Superior temporal gyrus (tissue), 1 donor: ENCODE results near the gene EIF2B5.
"Not testable (repeated sequence)": the region's sequence is repeated elsewhere in the genome, so short reads cannot be mapped to it uniquely, and the experiment has no call there.

Experiments used
- DNase-seq: peaks from one replicate; pipeline ENCODE4 v3.0.0-alpha.2; 2016; ENCODE audit errors: extremely low spot score

EIF2B5 gene

GRCh38 chr3:184145751-184146270 is 10.7 kb downstream of the EIF2B5 start:
- no peak for DNase-seq

GRCh38 chr3:184148076-184148475 is 12.9 kb downstream of the EIF2B5 start:
- DNase-seq, result no peak

GRCh38 chr3:184149123-184149522 is 14.0 kb downstream of the EIF2B5 start:
- no peak for DNase-seq

DNA sequence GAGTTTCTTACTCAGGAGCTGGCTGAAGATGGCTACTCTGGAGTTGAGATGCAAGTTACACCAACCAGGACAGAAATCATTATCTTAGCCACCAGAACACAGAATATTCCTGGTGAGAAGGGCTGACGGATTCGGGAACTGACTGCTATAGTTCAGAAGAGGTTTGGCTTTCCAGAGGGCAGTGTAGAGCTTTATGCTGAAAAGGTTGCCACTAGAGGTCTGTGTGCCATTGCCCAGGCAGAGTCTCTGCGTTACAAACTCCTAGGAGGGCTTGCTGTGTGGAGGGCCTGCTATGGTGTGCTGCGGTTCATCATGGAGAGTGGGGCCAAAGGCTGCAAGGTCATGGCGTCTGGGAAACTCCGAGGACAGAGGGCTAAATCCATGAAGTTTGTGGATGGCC is 14.6 kb downstream of the EIF2B5 start:
- not testable (repeated sequence) for DNase-seq

DNA sequence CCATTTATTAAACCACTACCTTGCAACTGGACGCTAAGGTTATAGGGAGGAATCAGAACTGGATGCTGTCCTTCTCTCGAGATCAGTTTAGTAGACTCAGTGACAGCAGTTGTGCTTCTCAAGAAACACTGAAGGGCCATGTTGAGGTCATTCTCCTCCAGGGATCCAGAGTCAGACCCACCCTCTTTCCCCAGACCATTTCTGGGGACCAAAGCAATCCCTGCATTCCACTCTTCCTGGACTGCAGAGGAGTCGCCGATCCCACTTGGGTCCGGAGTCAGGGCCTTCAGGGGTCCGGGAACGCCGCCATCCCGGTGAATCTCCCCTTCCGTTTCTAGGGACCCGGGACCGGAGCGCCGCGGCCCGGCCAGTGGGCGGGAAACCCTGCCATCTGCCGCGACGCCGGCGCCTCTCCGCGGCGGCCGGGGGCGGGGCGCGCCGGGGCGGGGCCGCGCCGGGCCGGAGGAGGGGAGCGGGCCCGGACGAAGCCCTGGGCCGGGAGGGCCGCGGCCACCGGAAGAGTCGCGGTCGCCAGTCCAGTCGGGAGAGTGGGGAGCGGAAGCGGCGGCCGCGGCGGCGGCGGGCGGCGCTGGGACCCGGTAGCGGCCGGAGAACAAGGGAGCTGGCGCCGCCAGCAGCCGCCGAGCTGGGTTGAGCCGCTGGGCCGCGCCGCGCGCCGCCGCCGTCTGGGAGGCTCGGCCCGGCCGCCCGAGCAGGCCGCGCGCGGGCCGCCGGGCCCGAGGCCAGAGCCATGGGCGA is 19.9 kb downstream of the EIF2B5 start, which contains the start of gene DVL3:
Gene DVL3 (plus strand): TSS at position 493 of the 759 bp plus-strand sequence. CDS start 259 bp downstream, at position 752.
- peak; percentile 54 for DNase-seq

- peak; percentile 17 for DNase-seq
Observed at GRCh38 chr3:184155644-184156521, 20.7 kb downstream of the EIF2B5 start.

- DNase-seq, result peak; percentile 49
Observed at GRCh38 chr3:184156522-184156955, 21.4 kb downstream of the EIF2B5 start.

- no peak for DNase-seq
Observed at GRCh38 chr3:184157206-184157605, 22.0 kb downstream of the EIF2B5 start.

DNA sequence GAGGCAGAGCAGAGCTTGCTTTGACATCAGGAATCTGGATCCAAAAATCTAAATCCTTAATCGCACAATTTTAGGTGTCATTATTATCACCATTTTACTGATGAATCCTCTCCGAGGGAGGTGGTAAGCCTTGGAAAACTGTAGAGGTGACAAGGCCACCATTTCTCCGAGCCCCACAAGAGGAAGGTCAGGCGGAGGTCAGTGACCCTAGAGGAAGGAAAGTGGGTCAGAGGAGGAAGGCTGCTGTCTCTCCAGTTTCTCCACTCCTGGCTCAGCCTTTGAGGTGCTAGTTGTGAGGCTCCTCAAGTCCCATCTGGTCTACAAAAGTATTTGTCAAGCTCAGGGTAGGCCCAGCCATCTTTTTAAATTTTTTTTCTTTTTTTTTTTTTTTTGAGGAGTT is 23.2 kb downstream of the EIF2B5 start:
- DNase-seq, result no peak

DNA sequence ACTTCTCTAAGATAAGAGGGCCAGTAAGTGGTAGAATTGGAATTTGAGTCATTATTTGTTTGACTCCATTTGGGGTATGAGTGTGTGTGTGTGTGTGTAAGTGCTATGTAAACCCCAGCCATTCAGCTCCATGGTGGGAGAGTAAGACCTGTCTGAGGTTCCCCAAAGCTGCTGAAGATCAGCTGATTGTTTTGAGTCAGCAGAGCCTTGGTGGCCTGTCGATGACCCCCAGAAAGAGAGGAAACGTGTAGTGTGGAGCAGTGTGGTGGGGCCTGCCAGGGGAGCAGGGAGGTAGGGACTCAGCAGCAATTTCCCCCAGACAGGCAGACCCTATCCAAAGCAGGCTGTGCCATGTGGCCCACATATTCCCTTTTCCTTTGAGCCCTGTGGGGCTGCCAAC is 25.3 kb downstream of the EIF2B5 start:
- DNase-seq, result no peak

- DNase-seq, result not testable (repeated sequence)
Observed at GRCh38 chr3:184162571-184163070, 27.5 kb downstream of the EIF2B5 start.

DNA sequence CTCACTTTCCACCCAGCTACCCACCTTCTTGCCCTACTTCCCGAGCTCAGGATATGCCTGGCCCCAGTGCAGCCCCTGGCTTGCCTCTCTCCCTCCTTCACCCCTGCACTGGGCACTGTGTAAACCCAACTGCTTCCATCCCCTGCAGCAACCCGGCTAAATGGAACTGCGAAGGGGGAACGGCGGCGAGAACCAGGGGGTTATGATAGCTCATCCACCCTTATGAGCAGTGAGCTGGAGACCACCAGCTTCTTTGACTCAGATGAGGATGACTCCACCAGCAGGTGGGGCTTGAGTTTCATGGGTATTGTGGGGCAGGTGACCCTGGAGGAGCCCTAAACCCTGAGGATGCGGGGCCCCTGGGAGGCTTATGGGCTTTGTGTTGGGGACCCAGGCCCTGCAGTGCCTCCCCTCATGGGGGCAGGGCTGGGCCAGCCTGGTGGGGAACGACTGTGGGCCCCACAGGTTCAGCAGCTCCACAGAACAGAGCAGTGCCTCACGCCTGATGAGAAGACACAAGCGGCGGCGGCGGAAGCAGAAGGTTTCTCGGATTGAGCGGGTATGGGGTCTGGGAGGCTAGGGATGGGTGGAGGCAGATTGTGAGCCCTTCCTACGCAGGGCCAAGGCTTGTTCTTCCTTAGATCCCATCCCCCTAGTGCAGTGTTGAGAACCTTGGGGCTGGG is 29.6 kb downstream of the EIF2B5 start:
- DNase-seq, result no peak

DNA sequence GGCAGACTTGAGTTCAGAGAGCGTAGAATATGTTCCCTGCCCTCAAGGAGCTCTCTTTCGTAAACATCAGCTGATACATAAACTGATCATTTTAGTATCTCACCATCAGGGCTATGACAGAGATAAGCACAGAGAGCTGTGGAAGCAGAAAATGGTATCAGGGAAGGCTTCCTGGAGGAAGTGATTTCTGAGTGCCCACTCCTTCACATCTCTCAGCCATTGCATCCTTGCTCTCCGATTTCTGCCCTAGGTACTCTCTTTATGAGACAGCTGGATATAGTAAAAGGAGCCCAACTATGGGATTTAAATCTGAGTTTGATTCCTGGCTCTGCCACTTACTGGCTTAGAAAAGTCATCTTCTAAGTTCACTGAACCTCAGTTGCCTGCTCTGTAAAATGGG is 30.4 kb downstream of the EIF2B5 start:
- DNase-seq, result no peak

DNA sequence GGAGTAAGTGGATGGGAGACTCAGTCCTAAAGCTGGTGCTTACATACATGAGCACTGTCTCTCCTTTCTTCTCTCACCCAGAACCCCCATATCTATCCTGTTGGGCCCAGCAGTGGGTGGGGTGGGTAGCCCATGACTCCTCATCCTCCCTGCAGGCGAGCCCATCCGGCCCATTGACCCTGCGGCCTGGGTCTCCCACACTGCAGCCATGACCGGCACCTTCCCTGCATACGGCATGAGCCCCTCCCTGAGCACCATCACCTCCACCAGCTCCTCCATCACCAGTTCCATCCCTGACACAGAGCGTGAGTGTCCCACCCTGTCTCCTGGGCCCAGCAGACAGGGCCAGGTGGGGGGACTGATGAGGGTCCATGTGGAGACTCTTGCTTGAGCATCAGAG is 31.5 kb downstream of the EIF2B5 start:
- no peak for DNase-seq

GRCh38 chr3:184167786-184168185 is 32.6 kb downstream of the EIF2B5 start:
- DNase-seq, result no peak

GRCh38 chr3:184168363-184169120 is 33.4 kb downstream of the EIF2B5 start:
- no peak for DNase-seq

DNA sequence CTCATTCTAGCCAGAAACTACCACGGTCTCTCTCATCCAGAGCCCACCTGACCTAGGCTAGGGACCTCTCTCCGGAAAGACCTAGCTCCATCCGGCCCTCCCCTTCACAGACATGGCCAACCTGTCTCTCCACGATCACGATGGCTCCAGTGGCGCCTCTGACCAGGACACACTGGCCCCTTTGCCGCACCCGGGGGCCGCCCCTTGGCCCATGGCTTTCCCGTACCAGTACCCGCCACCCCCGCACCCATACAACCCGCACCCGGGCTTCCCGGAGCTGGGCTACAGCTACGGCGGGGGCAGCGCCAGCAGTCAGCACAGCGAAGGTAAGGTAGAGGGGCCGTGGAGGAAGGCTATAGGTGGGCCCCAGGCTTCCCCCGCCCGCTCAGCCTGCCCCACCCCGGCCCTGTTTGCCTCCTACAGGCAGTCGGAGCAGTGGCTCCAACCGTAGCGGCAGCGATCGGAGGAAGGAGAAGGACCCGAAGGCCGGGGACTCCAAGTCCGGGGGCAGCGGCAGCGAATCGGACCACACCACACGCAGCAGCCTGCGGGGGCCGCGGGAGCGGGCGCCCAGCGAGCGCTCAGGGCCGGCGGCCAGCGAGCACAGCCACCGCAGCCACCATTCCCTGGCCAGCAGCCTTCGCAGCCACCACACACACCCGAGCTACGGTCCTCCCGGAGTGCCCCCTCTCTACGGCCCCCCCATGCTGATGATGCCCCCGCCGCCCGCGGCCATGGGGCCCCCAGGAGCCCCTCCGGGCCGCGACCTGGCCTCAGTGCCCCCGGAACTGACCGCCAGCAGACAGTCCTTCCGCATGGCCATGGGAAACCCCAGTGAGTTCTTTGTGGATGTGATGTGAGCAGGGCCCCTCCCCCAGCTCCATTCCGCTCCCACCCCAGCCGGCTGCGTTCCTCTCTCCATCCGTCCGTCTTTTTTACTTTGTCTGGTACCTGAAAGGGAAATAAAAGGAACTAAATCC is 35.0 kb downstream of the EIF2B5 start:
- DNase-seq, result no peak

DNA sequence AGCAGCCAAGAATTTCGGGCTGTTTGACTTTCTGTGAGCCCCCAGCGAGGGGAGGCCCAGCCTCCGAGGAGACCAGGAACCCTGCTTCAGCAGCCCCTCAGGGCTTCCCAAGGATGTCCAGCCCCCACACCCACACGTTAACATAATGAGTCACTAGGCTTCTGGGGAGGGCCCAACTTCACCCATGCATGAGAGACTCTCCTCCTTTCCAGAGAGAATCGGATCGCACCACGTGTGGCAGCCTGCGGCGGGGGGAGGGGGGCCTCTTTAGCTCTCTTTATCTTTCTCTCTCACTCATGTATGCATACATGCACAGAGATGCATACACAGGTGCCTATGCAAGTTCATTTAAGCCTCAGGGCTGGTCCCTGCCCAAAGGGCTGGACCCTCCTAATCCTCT is 36.4 kb downstream of the EIF2B5 start:
- no peak for DNase-seq

DNA sequence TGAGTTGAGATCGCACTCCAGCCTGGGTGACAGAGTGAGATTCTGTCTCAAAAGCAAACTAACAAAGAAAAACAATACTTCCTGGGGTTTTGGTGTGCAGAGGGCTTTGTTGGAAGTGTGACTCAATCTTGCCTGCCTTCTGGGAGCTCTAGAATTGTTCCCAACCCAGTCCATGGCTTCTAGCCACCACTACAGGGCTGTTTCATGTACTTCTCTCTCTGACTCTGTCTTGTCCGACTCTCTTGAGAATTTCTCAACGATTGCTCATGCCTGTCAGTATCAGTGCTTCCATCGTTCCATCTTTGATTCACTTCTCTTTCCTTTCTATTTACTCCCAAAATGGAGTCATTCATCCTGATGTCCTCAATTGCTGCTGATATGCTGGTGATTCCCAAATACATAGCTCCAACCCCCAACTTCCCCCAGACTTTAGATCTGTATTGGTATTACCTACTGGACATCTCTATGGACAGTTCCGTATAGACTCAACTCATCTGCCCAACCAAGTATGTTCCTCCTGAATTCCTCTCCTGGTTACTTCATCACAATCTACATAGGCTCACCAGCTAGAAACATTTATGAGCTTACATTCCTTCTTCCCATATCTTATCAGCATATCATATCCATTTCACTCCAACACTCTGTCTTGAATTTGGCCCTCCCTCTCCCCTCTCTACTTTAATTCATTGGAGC is 37.7 kb downstream of the EIF2B5 start:
- DNase-seq, result no peak
